SKM-1 treated with dmso at 0.1 percent for 144 hours (cell line): ENCODE results near the gene EIF2B2.
A peak's percentile ranks its signal among the peaks of the same experiment; 100 is the strongest.

Source experiments
- DNase-seq: peaks from one replicate; lab custom pipeline; 2025; ENCODE audit not compliant: unreplicated experiment; lab: John Stamatoyannopoulos, UW

EIF2B2 gene

DNA sequence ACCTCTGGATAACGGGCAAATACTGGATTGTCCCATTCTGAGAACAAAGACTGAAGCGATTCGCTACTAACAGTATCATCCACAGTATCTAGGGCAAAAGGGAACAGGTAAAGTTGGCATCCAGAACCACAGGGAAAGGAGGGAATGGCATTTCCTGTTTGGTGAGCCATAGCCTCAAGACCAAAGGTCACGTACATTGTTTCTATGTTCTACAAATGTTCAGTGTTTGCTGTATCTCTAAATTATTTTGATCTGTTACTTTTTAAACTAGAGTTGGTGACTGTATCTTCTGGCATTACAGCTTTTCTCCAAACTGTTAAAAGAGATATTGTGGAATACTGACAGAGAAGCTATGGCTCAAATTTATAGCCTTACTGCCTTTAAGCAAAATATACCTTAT is 38.9 kb downstream of the EIF2B2 start:
- DNase-seq = no peak

DNA sequence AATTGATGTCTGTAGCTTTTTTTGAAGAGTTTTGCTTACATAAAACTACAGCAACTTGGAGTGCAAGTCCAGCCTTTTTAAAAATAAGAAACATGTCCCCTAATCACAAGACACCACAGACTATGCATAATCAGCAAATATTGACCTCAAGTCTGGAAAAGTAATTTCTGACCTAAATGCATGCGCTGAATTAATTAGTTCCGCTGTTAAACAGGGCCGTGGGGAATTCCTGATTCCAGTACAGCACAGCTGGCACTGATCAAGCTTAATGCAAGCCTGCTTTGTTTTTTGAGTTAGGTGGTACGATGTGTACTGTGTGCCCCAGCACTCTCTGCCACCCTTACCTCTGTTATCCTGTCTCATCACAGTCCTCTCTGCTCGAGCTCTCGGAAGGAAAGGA is 39.3 kb downstream of the EIF2B2 start:
- DNase-seq = no peak

DNA sequence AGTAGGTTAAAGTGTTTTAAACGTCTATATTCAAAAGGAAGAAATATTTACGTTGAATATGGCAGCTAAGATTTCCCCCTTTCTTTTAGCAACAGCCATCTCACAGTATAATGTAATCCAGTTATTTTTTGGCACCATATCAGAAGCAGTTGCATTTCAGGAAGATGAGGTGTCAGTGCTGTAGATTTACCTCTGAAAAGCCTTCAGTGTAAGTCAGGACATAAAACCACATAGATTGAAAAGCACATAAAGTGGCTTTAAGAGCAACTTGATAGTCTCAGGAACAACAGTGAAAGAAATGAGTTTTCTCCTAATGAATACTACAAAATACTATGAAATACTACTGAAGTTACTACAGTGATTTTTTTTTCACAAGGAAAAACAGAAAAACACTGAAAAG is 41.6 kb downstream of the EIF2B2 start:
- no peak for DNase-seq

DNA sequence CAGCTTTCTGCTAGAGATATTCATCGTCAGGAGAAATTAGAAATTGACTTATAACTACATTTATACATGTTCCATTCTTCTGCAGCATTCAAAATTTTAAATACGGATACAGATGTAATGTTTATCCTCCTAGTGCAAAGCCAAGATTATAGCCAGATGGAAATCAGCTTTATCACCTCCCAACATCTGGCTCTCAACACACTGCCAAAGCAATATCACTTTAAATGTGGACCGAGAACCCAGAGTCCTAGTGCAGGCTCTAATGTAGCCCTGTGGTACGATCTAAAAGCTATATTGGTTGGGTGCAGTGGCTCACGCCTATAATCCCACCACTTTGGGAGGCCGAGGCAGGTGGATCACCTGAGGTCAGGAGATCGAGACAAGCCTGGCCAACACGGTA is 42.0 kb downstream of the EIF2B2 start:
- no peak for DNase-seq

DNA sequence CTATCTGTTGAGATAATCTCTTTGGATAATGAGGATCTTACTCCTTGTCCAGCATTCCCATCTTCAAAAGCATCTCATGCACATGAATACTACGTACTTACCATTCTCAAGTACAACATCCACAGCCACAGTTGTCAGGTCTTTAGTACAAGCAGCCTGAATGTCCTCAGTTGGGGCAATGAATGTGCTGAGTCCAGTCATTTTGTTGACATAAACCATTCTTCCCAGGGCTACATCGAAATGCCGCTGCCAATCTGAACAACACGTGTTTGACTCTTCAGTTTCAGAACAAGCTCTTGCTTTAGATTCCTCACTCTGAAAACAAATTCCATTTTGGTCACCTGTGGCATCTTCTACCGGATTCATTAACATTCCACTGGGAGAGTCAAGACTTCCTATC is 43.6 kb downstream of the EIF2B2 start:
- no peak for DNase-seq

DNA sequence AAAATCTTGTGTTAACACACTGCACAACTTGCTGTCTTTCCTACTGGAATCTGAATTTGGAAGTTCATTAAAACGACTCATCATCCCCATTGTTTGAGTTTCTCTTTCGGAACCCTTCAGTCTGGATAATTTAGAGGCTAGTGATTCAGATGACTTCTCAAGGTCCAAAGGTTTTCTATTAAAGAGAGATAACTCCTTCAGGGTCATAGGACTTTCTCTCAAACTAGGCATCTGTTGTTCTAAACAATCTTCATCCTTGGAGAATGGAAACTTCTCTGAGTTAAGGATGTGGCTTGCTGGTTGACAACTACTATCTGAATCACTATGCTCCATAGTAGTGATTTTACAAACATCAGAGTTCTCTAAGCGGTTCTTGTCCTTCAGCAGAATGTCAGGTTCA is 44.2 kb downstream of the EIF2B2 start:
- no peak for DNase-seq

DNA sequence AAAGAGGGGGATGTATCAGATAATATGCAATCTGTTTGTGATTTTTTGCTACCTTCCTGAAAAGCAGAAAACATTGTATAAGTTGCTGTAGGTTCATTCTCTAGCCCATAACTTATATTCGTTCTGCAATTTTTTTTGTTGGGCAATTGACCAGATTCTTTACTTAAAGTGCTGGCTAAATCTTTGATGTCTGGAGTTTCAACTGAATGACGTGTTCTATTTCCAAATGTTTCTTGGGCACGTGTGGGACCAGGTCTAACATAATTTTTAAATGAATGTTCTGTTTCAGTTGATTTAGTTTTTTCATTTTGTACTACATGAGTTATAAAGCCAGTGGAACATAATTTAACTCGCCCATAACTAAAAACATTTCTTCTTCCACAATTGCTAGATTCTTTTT is 44.8 kb downstream of the EIF2B2 start:
- no peak for DNase-seq

DNA sequence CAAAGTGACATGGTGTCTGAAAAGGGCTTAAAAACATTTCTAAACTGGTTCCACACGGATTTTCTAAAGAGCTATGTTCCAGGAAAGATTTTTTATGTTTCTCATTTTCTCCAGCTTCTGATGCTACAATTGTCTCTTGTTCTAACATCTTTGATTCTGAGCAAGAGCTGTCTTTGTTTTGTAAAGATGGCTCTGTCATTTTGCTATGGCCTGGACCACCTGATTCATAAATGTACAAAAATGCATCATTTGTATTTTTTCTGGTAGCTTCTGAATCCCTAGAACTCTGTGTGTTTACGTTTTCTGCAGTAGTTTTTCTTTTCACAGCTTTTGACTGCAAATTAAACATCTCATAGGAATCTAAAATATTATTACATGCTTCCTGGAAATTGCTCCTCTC is 45.4 kb downstream of the EIF2B2 start:
- DNase-seq = no peak

DNA sequence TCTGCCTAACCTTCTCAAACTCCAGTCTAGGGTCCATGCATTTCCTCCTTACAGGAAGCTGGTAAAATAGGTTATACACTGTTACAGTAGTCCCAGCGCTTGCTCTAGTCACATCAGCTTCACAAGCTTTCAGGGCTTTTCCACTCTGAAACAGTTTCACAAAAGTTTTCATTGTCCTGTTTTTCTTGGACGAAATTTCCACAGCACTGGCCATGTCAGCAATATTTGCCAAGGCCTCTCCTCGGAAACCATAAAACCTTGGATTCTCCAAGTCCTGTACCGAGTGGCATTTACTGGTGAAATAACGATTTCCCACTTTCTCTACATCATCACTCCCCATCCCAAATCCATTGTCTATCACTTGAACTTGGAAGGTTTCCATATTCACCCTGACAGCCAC is 46.4 kb downstream of the EIF2B2 start:
- DNase-seq = no peak

DNA sequence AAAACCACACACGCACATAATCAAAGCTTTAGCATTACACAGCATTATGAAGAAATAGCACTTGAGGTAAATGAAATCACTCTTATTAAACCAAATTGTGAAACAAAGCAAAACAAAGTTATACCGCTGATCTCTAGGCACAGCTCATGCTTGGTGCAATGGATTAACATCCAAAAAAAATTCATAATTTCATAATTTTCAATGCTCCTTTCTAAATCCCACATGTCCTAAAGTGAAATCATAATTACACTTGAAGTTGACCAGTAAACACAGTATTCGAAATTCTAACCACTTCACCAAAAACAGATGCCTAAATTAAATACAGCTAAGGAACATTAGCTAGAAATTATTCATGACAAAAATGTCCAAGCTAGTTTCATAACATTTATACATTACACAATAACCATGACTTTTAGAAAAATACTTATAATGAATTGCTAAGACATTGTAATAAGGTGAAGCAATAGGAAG is 47.0 kb downstream of the EIF2B2 start:
- no peak for DNase-seq

DNA sequence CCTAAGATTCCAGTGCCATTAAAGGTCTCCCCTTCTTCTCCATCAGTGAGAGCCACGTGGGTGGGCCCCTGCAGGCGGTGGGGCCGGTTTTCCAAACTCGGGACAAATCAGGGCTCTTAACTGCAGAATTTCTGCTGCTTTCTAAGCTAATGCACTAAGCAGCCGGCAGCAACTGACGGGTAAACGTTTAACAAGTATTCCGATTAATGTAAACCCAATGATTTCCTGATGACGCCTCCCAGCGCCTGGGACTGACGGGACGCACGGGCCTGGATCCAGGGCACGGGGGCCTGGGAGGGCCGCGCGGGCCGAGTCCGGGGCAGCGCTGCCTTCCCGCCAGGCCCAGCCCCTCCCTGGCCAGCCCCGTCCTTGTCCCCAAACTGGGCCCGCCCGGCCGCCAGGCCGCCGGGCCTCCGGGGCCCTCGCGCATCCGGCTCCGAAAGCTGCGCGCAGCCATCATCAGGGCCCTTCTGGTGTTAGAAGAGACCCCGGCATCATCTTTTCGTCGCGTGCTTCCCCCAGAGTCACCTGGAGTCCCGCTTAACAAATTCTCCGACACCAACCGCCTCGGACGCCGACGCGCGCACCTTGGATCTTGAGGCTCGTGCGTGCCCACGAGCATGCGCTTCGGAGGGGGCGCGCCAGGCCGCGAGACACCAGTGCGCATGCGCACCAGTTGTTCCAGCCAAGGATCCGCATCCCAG is 48.3 kb downstream of the EIF2B2 start, which contains the start of gene MLH3:
Gene MLH3 (minus strand): TSS at position 616 of the 704 bp plus-strand sequence. CDS start 1,812 bp downstream, outside the sequence.
- peak; percentile 41 for DNase-seq

DNA sequence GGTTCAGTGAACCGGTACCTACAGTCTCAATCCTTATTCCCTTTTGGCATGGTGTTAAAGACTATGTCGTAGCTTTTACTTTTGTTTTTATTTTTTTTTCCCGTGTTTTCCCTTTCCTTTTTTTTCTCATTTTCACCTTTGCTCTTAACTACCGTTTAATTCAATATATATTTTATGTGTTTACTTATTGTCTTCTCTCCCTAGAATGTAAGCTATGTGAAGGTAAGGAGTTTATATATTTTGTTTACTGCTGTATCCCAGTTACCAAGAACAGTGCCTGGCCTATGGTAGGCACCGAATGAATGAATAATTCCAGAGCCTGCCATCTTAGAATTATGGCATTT is 48.8 kb downstream of the EIF2B2 start:
- DNase-seq = no peak

DNA sequence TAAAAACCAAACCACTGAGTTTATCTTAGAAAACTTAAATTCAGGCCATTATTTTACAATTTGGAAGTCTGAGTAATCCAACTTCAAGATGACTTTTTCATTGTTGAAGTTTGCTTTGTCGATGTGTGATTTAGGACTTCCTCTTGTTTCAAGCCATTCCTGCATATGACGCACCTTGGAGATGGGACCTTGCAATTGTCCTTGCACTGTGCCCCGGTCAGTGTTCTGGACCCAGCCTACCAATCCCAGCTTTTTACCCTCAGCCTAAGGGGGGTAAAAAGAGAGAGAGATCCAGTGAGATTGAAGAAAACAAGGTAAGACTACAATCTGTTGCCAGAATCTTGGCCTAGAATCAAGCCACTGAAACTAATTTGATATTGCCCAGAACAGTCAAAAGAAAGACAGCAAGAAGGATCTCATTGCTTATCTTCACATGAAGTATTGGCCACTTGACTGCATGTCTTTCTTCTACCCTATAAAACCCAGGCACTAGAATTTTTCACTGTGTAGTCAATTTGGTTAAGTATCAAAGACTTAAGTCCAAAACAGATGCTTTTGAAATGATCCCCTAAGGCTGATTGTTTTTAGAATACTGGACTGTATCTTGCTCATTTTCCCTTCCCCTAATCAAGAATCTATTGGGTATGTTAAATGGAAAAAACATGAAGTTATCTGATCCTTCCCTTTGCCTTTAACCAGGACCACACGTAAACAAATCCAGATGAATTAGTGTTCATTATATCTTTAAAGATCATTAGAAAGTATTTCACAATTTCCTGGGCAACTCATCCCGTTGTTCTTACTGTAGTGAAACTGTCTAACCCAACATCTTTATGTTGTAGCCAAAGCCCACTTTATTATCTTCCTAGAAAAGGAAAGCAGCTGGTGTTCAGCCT is 50.9 kb downstream of the EIF2B2 start:
- DNase-seq = no peak

DNA sequence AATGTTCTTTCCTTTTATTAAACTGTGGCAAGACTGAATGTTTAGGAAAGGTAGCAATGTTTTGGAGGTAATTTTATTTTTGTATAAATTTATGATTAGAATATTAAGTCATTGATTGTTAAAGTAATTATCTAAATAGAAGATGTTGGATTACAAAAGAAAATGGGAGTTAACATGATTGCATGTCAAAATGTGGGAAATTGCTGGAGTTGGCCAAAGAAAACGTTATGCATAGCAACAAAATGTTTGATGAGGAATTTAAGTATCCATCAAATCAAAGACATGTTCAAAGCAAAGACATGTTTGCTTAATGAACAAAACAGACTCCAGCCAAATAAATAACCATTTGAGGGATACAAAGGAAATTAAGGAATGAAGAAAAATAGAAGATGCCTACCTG is 51.7 kb downstream of the EIF2B2 start:
- no peak for DNase-seq

DNA sequence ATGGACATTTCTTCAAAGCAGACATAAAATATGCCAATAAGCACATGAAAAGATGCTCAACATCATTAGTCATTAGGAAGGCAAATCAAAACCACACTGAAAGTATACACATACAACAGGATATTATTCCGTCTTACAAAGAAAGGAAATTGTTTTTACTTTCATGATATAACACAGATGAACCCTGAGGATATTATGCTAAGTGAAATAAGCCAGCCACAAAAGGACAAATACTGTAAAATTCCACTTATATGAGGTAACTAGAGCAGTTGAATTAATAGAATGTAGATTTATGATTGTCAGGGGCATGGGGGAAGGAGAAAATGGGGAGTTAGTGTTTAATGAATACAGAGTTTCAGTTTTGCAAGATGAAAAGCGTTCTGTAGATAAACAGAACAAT is 56.9 kb downstream of the EIF2B2 start:
- DNase-seq = no peak

DNA sequence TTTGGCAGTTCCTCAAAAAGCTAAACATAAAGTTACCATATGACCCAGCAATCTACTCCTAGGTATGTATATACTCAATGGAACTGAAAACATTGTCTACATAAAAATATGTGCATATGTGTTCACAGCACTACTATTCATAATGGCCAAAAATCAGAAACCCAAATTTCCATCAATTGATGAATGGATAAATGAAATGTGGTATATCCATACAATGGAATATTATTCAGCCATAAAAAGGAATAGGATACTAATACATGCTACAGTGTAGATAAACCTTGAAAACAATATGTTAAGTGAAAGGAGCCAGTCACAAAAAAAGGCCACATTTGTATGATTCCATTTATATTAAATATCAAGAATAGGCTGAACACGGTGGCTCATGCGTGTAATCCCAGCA is 57.7 kb downstream of the EIF2B2 start:
- DNase-seq = no peak
